ENCODE measurements around the gene SHD. TPM values are rescaled to one million over a fixed set of nuclear protein-coding genes. Genes with fewer than 3 reads are reported as not detected.
"Not testable (repeated sequence)": the region's sequence is repeated elsewhere in the genome, so short reads cannot be mapped to it uniquely, and the experiment has no call there.

Gene SHD
- total and polyA plus RNA-seq, 10 donors, result 0.05 to 3.9 (median 0.78) TPM; not detected in 6

GRCh38 chr19:4267901-4268815, 10.9 kb upstream of the SHD start:
- Histone ChIP-seq H3K4me1 (peaks cover 0 to 49% (median 20%) of the 10 kb centered on the region in 6 donors), H3K27me3 (replicated peaks in 1 of 7) (no peaks in the 10 kb centered on the region), H3K27ac (no peak overlapping the region), H3K36me3 (peaks cover 6 to 97% (median 79%) of the 10 kb centered on the region in 6 donors), H3K9me3 (peaks cover 0 to 8% (median 0%) of the 10 kb centered on the region in 8 donors), H3K4me3 (no peak overlapping the region)
- 91 to 96% (median 95%) methylated on average over 21 to 30 of the region's 30 CpGs for WGBS, 5 donors
- no peak for DNase-seq
- no peak for TF ChIP-seq POLR2A (IDR thresholded peaks at IDR 0.05)
- peak in 1 of 11 experiments; percentile 5 for TF ChIP-seq CTCF (IDR thresholded peaks at IDR 0.05 in 8 of 11, conservative IDR thresholded peaks at IDR 0.05 in 3 of 11)
- intact Hi-C loops (cut with DNase I; ENCODE audit: low total_unique reads), result loop anchor here (5.0 to 10.0 kb wide), 2 partner anchors 84 to 257 kb away; no protein-coding TSS in a partner anchor

GRCh38 chr19:4268816-4269430, 10.1 kb upstream of the SHD start:
- Histone ChIP-seq H3K4me1 (peaks cover 0 to 41% (median 18%) of the 10 kb centered on the region in 6 donors), H3K9me3 (peaks cover 0 to 8% (median 0%) of the 10 kb centered on the region in 8 donors), H3K36me3 (peaks cover 6 to 92% (median 73%) of the 10 kb centered on the region in 6 donors), H3K27ac (no peak overlapping the region), H3K4me3 (no peak overlapping the region), H3K27me3 (replicated peaks in 1 of 7) (no peaks in the 10 kb centered on the region)
- intact Hi-C loops (cut with DNase I; ENCODE audit: low total_unique reads), result loop anchor here (5.0 to 10.0 kb wide), 2 partner anchors 83 to 256 kb away; no protein-coding TSS in a partner anchor
- TF ChIP-seq POLR2AphosphoS5 (IDR thresholded peaks at IDR 0.05) (peak in 1 of 3 donors; percentile 3), POLR2A (IDR thresholded peaks at IDR 0.05) (no peak), CTCF (IDR thresholded peaks at IDR 0.05 in 8 of 11, conservative IDR thresholded peaks at IDR 0.05 in 3 of 11) (no peak)
- 81 to 91% (median 85%) methylated on average over 8 to 13 of the region's 13 CpGs for WGBS, 5 donors
- no peak for DNase-seq

GRCh38 chr19:4272894-4273293, 6.2 kb upstream of the SHD start:
- H3K4me1 ChIP-seq, result peaks cover 0 to 2% (median 0%) of the 10 kb centered on the region in 6 donors
- no peak for DNase-seq
- TF ChIP-seq CTCF (IDR thresholded peaks at IDR 0.05 in 8 of 11, conservative IDR thresholded peaks at IDR 0.05 in 3 of 11), result no peak
- TF ChIP-seq POLR2AphosphoS5 (IDR thresholded peaks at IDR 0.05), result peak in 1 of 3 donors; percentile 31
- H3K4me3 ChIP-seq, result no peak overlapping the region
- H3K36me3 ChIP-seq, result peaks cover 6 to 54% (median 37%) of the 10 kb centered on the region in 6 donors
- H3K27me3 ChIP-seq (replicated peaks in 1 of 7), result peaks cover 0 to 10% (median 2%) of the 10 kb centered on the region in 7 donors
- intact Hi-C loops (cut with DNase I; ENCODE audit: low total_unique reads), result no loop called here
- 80 to 90% (median 82%) methylated on average over 10 of the region's 10 CpGs for WGBS, 5 donors
- H3K27ac ChIP-seq, result no peak overlapping the region
- peaks cover 0 to 8% (median 0%) of the 10 kb centered on the region in 8 donors for H3K9me3 ChIP-seq

- peaks cover 4 to 12% (median 9%) of the 10 kb centered on the region in 6 donors for H3K4me1 ChIP-seq
- intact Hi-C loops (cut with DNase I; ENCODE audit: low total_unique reads); H3K4me3 ChIP-seq; DNase-seq; H3K27ac ChIP-seq; H3K9me3 ChIP-seq: not testable (repeated sequence)
- peaks cover 4 to 24% (median 15%) of the 10 kb centered on the region in 7 donors for H3K27me3 ChIP-seq (replicated peaks in 1 of 7)
- H3K36me3 ChIP-seq, result peaks cover 0 to 40% (median 23%) of the 10 kb centered on the region in 6 donors
- 64 to 77% (median 73%) methylated on average over 6 of the region's 6 CpGs for WGBS, 5 donors
Observed at GRCh38 chr19:4274321-4274686, 4.8 kb upstream of the SHD start.
